Thyroid gland (tissue), 4 donors: Measurements from ENCODE around the gene LCE1F.

ENCODE experiments used
- POLR2A ChIP-seq, 2 donors: fragments of 450-650 bp; IDR thresholded peaks; one replicate each; pipeline ENCODE4 v1.6.1; 2017; ENCODE audit warnings: antibody characterized with exemption in 2 of 2, mild to moderate bottlenecking in 2 of 2, moderate library complexity in 1 of 2
- TF ChIP-seq, protein P1 (sequence below), 6 experiments: fragments of 200-600 bp in 3 of 6; fragments of 450-650 bp in 3 of 6; sonication (generic) in 3 of 6; IDR thresholded peaks; one replicate each; pipeline ENCODE4 v1.5.1; 2016 to 2019; ENCODE audit warnings: antibody characterized with exemption in 6 of 6, mild to moderate bottlenecking in 2 of 6, inconsistent platforms in 1 of 6, moderate library complexity in 1 of 6

DNA sequence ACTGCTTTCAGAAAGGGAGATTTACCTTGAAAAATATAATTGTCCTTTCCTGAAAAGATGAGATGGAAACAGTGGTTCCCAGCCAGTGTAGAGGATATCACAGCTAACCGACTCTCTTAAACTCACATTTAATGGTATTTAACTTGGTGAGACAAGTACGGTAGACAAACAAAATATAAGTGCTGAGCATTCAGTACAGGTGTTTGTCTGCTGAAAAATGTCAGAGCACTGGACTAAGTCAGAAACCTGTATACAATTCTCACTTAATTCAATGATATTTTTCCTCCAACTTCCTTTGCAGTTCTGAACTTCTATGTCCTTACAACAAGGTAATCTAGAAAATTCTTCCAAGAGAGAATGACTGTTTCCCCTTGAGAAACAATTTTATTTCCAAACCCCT is 36.7 kb downstream of the LCE1F start, which contains the start of gene LCE1B:
- TF ChIP-seq, protein P1, sequence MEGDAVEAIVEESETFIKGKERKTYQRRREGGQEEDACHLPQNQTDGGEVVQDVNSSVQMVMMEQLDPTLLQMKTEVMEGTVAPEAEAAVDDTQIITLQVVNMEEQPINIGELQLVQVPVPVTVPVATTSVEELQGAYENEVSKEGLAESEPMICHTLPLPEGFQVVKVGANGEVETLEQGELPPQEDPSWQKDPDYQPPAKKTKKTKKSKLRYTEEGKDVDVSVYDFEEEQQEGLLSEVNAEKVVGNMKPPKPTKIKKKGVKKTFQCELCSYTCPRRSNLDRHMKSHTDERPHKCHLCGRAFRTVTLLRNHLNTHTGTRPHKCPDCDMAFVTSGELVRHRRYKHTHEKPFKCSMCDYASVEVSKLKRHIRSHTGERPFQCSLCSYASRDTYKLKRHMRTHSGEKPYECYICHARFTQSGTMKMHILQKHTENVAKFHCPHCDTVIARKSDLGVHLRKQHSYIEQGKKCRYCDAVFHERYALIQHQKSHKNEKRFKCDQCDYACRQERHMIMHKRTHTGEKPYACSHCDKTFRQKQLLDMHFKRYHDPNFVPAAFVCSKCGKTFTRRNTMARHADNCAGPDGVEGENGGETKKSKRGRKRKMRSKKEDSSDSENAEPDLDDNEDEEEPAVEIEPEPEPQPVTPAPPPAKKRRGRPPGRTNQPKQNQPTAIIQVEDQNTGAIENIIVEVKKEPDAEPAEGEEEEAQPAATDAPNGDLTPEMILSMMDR (IDR thresholded peaks at IDR 0.05), result no peak
- no peak for TF ChIP-seq POLR2A (IDR thresholded peaks at IDR 0.05)
